Measurements from ENCODE around the gene ZMYM1.
"Not testable (repeated sequence)": the region's sequence is repeated elsewhere in the genome, so short reads cannot be mapped to it uniquely, and the experiment has no call there.

Gene ZMYM1

DNA sequence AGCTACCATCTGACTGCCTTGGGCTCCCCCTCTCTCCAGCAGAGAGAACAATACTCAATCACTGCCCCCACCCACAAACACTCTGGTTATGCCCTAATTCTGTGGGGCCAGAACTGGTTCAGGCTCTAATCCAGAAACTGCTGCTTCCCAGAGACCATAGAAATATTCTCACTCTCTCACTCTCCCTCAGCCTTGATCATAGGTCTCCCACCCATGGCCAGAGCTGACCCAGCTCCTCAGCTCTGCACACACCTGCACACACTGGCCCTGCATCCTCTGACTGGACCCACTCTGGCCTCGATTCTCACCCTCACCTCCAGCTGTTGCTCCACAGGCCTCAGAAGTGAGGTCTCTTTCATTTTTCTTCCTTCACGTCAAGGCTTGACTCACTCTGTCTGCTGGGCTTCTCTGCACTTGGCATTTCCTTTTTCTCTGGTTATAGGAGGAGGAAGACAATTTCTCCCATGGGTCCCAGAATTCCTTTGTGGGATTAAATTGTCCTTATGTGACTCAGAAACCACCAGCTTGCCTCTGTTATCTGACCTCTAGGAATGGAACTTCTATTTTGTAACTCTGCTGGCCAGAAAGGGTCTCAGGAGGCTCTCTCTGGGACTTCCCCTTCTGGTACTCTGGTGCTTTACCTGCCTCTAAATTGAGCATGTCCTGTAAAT lies 31.9 kb upstream of the ZMYM1 start:
- no peak overlapping the region for H3K27ac ChIP-seq
- TF ChIP-seq, protein P1, sequence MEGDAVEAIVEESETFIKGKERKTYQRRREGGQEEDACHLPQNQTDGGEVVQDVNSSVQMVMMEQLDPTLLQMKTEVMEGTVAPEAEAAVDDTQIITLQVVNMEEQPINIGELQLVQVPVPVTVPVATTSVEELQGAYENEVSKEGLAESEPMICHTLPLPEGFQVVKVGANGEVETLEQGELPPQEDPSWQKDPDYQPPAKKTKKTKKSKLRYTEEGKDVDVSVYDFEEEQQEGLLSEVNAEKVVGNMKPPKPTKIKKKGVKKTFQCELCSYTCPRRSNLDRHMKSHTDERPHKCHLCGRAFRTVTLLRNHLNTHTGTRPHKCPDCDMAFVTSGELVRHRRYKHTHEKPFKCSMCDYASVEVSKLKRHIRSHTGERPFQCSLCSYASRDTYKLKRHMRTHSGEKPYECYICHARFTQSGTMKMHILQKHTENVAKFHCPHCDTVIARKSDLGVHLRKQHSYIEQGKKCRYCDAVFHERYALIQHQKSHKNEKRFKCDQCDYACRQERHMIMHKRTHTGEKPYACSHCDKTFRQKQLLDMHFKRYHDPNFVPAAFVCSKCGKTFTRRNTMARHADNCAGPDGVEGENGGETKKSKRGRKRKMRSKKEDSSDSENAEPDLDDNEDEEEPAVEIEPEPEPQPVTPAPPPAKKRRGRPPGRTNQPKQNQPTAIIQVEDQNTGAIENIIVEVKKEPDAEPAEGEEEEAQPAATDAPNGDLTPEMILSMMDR (IDR thresholded peaks at IDR 0.05) = no peak
- no peak for DNase-seq (ENCODE audit: low spot score)
- H3K4me3 ChIP-seq = no peak overlapping the region

DNA sequence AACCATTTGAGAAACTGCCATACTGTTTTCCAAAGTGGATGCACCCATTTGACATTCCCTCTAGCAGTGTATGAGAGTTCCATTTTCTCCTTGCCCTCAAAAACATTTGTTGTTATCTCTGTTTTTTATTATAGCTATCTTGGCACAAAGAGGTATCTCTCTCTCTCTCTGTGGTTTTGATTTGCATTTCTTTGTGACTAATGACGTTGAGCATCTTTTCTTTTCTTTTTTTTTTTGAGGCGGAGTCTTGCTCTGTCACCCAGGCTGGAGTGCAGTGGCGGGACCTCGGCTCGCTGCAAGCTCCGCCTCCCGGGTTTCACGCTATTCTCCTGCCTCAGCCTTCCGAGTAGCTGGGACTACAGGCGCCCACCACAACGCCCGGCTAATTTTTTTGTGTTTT lies 30.1 kb upstream of the ZMYM1 start:
- Histone ChIP-seq H3K4me3 (no peak overlapping the region), H3K27ac (no peak overlapping the region)
- no peak for DNase-seq (ENCODE audit: low spot score)
- TF ChIP-seq, protein P1 (IDR thresholded peaks at IDR 0.05) = no peak

DNA sequence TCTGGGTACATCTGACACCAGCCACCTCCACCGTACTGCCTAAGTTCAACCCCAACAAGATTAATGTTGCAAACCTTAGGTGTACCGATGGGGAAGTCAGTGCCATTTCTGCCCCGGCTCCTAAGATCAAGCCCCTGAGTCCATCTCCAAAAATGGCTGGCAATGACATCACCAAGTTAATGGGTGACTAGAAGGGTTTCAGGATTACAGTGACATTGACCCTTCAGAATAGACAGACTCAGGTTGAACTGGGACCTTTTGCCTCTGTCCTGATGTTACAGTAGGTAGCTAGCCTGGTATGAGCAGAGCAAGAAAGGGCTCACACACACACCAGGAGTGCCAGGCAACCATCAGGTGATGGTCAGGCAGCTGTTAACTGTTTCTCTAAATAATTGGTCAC lies 25.8 kb upstream of the ZMYM1 start:
- DNase-seq (ENCODE audit: low spot score) = no peak
- TF ChIP-seq, protein P1 (IDR thresholded peaks at IDR 0.05) = no peak
- Histone ChIP-seq H3K4me3 (no peak overlapping the region), H3K27ac (no peak overlapping the region)

DNA sequence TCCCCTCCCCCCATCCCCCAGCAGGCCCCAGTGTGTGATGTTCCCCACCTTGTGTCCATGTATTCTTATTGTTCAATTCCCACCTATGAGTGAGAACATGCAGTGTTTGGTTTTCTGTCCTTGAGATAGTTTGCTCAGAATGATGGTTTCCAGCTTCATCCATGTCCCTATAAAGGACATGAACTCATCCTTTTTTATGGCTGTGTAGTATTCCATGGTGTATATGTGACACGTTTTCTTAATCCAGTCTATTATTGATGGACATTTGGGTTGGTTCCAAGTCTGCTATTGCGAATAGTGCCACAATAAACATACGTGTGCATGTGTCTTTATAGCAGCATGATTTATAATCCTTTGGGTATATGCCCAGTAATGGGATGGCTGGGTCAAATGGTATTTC lies 24.9 kb upstream of the ZMYM1 start:
- not testable (repeated sequence) for H3K27ac ChIP-seq; H3K4me3 ChIP-seq; DNase-seq (ENCODE audit: low spot score)

DNA sequence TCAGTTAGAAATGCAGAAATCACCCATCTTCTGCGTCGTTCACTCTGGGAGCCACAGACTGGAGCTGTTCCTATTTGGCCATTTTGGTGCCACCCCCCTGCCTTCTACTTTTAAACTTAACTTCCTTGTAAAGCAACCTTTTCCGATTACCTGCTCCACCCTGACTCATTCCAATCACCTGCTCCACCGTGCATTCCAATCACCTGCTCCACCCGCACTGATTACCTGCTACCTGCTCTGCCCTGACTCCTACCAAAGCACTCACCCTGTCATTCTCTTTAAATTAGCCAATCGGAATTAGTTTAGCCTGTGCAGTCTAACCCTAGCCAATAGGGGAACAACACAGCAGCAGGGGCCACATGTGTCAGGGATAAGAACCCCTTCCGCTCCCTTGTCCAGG lies 20.9 kb upstream of the ZMYM1 start:
- not testable (repeated sequence) for DNase-seq (ENCODE audit: low spot score); H3K27ac ChIP-seq; H3K4me3 ChIP-seq

DNA sequence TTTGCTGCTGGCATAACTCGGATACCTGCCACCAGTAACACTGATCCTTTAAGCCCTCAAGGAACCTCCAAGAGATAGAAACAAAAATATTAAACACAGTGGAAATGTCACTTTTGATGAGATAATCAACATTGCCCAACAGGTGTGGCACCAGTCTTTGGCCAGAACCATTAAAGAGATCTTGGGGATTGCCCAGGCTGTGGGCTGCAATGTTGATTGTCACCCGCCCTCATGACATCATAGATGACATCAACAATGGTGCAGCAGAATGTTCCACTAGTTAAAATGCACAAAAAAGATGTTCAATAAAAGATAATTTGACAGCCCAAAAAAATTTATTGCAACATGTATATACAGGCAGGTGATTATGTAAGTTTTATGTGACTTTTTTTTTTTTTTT lies 20.2 kb upstream of the ZMYM1 start:
- no peak for DNase-seq (ENCODE audit: low spot score)
- Histone ChIP-seq H3K4me3 (no peak overlapping the region), H3K27ac (no peak overlapping the region)
- TF ChIP-seq, protein P1 (IDR thresholded peaks at IDR 0.05) = no peak

DNA sequence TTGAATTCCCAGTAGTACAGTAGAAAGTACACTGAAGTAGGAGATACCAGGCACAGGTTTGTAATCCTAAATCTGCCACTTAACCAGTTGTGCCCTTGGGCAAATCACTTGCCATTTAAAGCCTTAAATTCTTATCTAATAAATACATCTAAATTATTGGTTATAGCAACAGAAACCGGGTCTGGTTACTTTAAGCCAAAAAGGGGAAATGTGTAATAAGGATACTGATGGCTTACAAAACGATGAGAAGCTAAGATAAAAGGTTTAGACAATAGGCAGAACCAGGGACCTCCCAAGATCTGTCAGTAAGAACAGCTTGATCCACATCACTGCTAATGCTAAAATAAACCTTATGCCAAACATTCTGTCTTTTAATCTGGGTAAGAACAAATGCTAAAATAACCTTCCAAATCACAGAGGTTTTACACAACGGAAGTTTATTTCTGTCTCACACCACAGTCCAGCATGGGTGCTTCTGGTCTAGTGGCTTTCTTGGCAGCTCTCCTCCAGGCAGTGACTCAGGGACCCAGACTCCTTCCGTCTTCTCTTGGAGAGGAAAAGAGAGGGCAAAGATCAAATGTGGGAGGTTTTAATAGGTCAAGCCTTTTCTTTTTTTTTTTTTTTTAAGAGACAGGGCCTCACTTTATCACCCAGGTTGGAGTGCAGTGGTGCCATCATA lies 16.5 kb upstream of the ZMYM1 start:
- DNase-seq (ENCODE audit: low spot score) = no peak
- Histone ChIP-seq H3K4me3 (no peak overlapping the region), H3K27ac (no peak overlapping the region)
- TF ChIP-seq, protein P1 (IDR thresholded peaks at IDR 0.05) = no peak

DNA sequence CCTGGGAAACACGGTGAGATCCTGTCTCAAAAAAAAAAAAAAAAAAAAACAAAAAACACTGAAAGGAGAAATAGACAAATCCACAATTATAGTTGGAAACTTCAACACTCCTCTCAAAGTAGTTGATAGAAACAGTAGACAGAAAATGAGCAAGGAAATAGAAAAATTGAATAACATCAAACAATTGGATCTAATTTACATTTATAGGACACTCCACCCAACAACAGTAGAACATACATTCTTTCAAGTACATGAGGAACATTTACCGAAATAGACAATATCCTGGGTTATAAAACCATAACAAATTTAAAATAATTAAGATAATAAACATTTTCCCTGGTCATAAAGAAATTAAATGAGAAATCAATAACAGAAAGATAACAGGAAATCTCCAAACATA lies 14.9 kb upstream of the ZMYM1 start:
- no peak for DNase-seq (ENCODE audit: low spot score)
- TF ChIP-seq, protein P1 (IDR thresholded peaks at IDR 0.05) = no peak
- H3K4me3 ChIP-seq = no peak overlapping the region
- H3K27ac ChIP-seq = no peak overlapping the region
